Hepatocyte (in vitro differentiated cells): ENCODE results near the gene ADGRE2. TPM values are rescaled to one million over a fixed set of nuclear protein-coding genes. Genes with fewer than 3 reads are reported as not detected.

Experiments
- DNase-seq: peaks from one replicate; pipeline ENCODE4 v3.0.0-alpha.2; 2016; ENCODE audit warnings: low spot score
- H2AFZ ChIP-seq: fragments of 200-600 bp; sonication (generic); 2 replicates; pipeline ENCODE4 v1.6.0; 2016; ENCODE audit warnings: antibody characterized with exemption, mild to moderate bottlenecking
- H3K27ac ChIP-seq: fragments of 200-600 bp; sonication (generic); 2 replicates; pipeline ENCODE4 v1.5.1; 2016; ENCODE audit warnings: mild to moderate bottlenecking
- H3K27me3 ChIP-seq: fragments of 200-600 bp; sonication (generic); 2 replicates; pipeline ENCODE4 v1.6.1; 2016
- H3K36me3 ChIP-seq: fragments of 200-600 bp; sonication (generic); replicated peaks from 2 replicates; pipeline ENCODE4 v1.5.1; 2016; ENCODE audit warnings: low read depth; ENCODE audit not compliant: insufficient read depth
- H3K4me1 ChIP-seq: fragments of 200-600 bp; sonication (generic); 2 replicates; pipeline ENCODE4 v1.5.1; 2016; ENCODE audit warnings: mild to moderate bottlenecking, moderate library complexity; ENCODE audit not compliant: insufficient read depth
- H3K4me2 ChIP-seq: fragments of 200-600 bp; sonication (generic); 2 replicates; pipeline ENCODE4 v1.6.0; 2016
- H3K4me3 ChIP-seq: fragments of 200-600 bp; sonication (generic); 2 replicates; pipeline ENCODE4 v1.5.1; 2016; ENCODE audit warnings: mild to moderate bottlenecking
- H3K79me2 ChIP-seq: fragments of 200-600 bp; sonication (generic); 2 replicates; pipeline ENCODE4 v1.6.0; 2017; ENCODE audit warnings: mild to moderate bottlenecking
- H3K9me2 ChIP-seq: fragments of 200-600 bp; sonication (generic); replicated peaks from 2 replicates; pipeline ENCODE4 v1.6.0; 2017; ENCODE audit warnings: mild to moderate bottlenecking; ENCODE audit not compliant: insufficient read depth
- H3K9me3 ChIP-seq: fragments of 200-600 bp; sonication (generic); 2 replicates; pipeline ENCODE4 v1.5.1; 2016; ENCODE audit warnings: low read depth, mild to moderate bottlenecking
- H4K20me1 ChIP-seq: fragments of 200-600 bp; sonication (generic); 2 replicates; pipeline ENCODE4 v1.6.0; 2016; ENCODE audit warnings: mild to moderate bottlenecking; ENCODE audit not compliant: insufficient read depth, poor library complexity, severe bottlenecking
- EZH2 ChIP-seq: fragments of 200-600 bp; sonication (generic); IDR thresholded peaks from 2 replicates; pipeline ENCODE4 v1.6.1; 2016; ENCODE audit warnings: antibody characterized with exemption, mild to moderate bottlenecking, borderline replicate concordance
- EZH2phosphoT487 ChIP-seq: fragments of 200-600 bp; sonication (generic); IDR thresholded peaks from one replicate; pipeline ENCODE4 v1.6.1; 2018; ENCODE audit warnings: antibody characterized with exemption, mild to moderate bottlenecking, low read depth, moderate library complexity; ENCODE audit not compliant: unreplicated experiment, severe bottlenecking
- WGBS: methylation state at CpG from one replicate; pipeline ENCODE4 v1.1.6; 2016; ENCODE audit warnings: low lambda C conversion rate; ENCODE audit errors: missing lambda C conversion rate; 5-methylcytosine and 5-hydroxymethylcytosine counted together
- polyA plus RNA-seq: library from polyadenylated mRNA; unstranded; fragments of >200 nt; fragmentation: Nextera tagmentation; extraction: Ambion mirVana; gene quantifications from 2 replicates; pipeline ENCODE4 v1.2.1, GENCODE V29; 2016
- small RNA-seq: library from RNA; depleted of rRNA; stranded (forward); fragments of <200 nt; gene quantifications from one replicate; pipeline ENCODE3, GENCODE V24; 2014
- total RNA-seq: library from RNA; depleted of rRNA; stranded (reverse); fragments of >200 nt; gene quantifications from 2 replicates; pipeline ENCODE4 v1.2.3, GENCODE V29; 2014
- TF ChIP-seq, protein P1 (sequence below): fragments of 200-600 bp; sonication (generic); IDR thresholded peaks from 2 replicates; pipeline ENCODE4 v1.5.1; 2016; ENCODE audit warnings: antibody characterized with exemption, mild to moderate bottlenecking; ENCODE audit not compliant: poor library complexity

ADGRE2 gene
- total and polyA plus RNA-seq, 2 experiments from 2014 or later = 0.57 to 2.1 TPM

DNA sequence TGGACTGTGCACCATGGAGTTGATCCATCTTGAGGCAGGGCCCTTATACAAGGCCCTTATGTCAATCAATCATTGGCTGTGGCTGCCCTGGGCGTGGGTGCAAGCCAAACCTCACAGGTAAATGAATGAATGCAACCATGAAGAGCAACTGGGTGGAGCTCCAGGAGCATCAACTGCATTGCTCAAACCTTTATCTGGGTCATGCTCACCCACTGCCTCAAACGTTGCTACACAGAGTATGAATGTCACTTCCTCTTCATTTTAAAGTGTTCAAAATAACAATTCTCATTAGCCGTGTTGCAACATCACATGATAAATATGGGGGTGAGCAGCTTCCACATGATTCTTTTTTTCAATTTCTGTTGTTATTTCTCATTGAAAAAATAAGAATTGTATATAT is 94.9 kb downstream of the ADGRE2 start:
- WGBS = 63% methylated on average over 3 of the region's 3 CpGs
- H3K4me3 ChIP-seq = no peak overlapping the region
- no peak overlapping the region for H3K27ac ChIP-seq
- no peak overlapping the region for H3K4me2 ChIP-seq
- DNase-seq = no peak
- H4K20me1 ChIP-seq = no peaks in the 10 kb centered on the region
- H3K9me2 ChIP-seq = no peaks in the 10 kb centered on the region
- H3K36me3 ChIP-seq = no peaks in the 10 kb centered on the region
- no peaks in the 10 kb centered on the region for H3K27me3 ChIP-seq
- H3K4me1 ChIP-seq = no peaks in the 10 kb centered on the region
- no peak for TF ChIP-seq EZH2phosphoT487
- TF ChIP-seq EZH2 = no peak
- TF ChIP-seq, protein P1, sequence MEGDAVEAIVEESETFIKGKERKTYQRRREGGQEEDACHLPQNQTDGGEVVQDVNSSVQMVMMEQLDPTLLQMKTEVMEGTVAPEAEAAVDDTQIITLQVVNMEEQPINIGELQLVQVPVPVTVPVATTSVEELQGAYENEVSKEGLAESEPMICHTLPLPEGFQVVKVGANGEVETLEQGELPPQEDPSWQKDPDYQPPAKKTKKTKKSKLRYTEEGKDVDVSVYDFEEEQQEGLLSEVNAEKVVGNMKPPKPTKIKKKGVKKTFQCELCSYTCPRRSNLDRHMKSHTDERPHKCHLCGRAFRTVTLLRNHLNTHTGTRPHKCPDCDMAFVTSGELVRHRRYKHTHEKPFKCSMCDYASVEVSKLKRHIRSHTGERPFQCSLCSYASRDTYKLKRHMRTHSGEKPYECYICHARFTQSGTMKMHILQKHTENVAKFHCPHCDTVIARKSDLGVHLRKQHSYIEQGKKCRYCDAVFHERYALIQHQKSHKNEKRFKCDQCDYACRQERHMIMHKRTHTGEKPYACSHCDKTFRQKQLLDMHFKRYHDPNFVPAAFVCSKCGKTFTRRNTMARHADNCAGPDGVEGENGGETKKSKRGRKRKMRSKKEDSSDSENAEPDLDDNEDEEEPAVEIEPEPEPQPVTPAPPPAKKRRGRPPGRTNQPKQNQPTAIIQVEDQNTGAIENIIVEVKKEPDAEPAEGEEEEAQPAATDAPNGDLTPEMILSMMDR = no peak
- no peaks in the 10 kb centered on the region for H3K79me2 ChIP-seq
- no peak overlapping the region for H2AFZ ChIP-seq
- no peaks in the 10 kb centered on the region for H3K9me3 ChIP-seq

Small RNA genes lying within 50 kb of the gene (small RNA-seq; reads per million reads assigned to genes)
- not detected for gene AC005255.1

Other genes with a start within 250 kb of the ADGRE2 start
- gene TECR, start 249.0 kb downstream of the ADGRE2 start, total RNA-seq = 65.3 and 102 TPM in 2 replicates
- gene TECR, start 249.0 kb downstream of the ADGRE2 start, polyA plus RNA-seq = 366 and 370 TPM in 2 replicates
- 201 and 226 TPM in 2 replicates for gene NDUFB7, start 206.5 kb downstream of the ADGRE2 start, total RNA-seq
- 354 and 442 TPM in 2 replicates for gene NDUFB7, start 206.5 kb downstream of the ADGRE2 start, polyA plus RNA-seq
- gene CLEC17A, start 195.5 kb downstream of the ADGRE2 start, total RNA-seq = not detected in 2 replicates
- gene CLEC17A, start 195.5 kb downstream of the ADGRE2 start, polyA plus RNA-seq = not detected in 2 replicates
- not detected in 2 replicates for gene ADGRE3, start 103.7 kb downstream of the ADGRE2 start, total RNA-seq
- gene ADGRE3, start 103.7 kb downstream of the ADGRE2 start, polyA plus RNA-seq = not detected in 2 replicates
- gene ZNF333, start 88.5 kb downstream of the ADGRE2 start, total RNA-seq = 15.7 and 21.9 TPM in 2 replicates
- gene ZNF333, start 88.5 kb downstream of the ADGRE2 start, polyA plus RNA-seq = 7.1 TPM in 2 replicates
- not detected in 2 replicates for gene OR7A5, start 56.6 kb upstream of the ADGRE2 start, total RNA-seq
- gene OR7A5, start 56.6 kb upstream of the ADGRE2 start, polyA plus RNA-seq = 0.12 TPM in 1 of 2 replicates, not detected in the other
- gene OR7C1, start 56.6 kb upstream of the ADGRE2 start, total RNA-seq = 0.03 TPM in 1 of 2 replicates, not detected in the other
- gene OR7C1, start 56.6 kb upstream of the ADGRE2 start, polyA plus RNA-seq = 0.02 and 1.2 TPM in 2 replicates
- gene OR7A10, start 70.4 kb upstream of the ADGRE2 start, total RNA-seq = not detected in 2 replicates
- not detected in 2 replicates for gene OR7A10, start 70.4 kb upstream of the ADGRE2 start, polyA plus RNA-seq
- not detected in 2 replicates for gene OR7A17, start 107.6 kb upstream of the ADGRE2 start, total RNA-seq
- not detected in 2 replicates for gene OR7A17, start 107.6 kb upstream of the ADGRE2 start, polyA plus RNA-seq
- not detected in 2 replicates for gene OR7C2, start 162.9 kb upstream of the ADGRE2 start, total RNA-seq
- not detected in 2 replicates for gene OR7C2, start 162.9 kb upstream of the ADGRE2 start, polyA plus RNA-seq
- 1.2 and 8.1 TPM in 2 replicates for gene SLC1A6, start 201.3 kb upstream of the ADGRE2 start, total RNA-seq
- gene SLC1A6, start 201.3 kb upstream of the ADGRE2 start, polyA plus RNA-seq = 4.6 and 7.1 TPM in 2 replicates